ENCODE data around the gene HMGCS1. TPM values are rescaled to one million over a fixed set of nuclear protein-coding genes. Genes with fewer than 3 reads are reported as not detected.

The HMGCS1 gene
- total RNA-seq, 1 experiment from 2014 or later, result 52.8 TPM

DNA sequence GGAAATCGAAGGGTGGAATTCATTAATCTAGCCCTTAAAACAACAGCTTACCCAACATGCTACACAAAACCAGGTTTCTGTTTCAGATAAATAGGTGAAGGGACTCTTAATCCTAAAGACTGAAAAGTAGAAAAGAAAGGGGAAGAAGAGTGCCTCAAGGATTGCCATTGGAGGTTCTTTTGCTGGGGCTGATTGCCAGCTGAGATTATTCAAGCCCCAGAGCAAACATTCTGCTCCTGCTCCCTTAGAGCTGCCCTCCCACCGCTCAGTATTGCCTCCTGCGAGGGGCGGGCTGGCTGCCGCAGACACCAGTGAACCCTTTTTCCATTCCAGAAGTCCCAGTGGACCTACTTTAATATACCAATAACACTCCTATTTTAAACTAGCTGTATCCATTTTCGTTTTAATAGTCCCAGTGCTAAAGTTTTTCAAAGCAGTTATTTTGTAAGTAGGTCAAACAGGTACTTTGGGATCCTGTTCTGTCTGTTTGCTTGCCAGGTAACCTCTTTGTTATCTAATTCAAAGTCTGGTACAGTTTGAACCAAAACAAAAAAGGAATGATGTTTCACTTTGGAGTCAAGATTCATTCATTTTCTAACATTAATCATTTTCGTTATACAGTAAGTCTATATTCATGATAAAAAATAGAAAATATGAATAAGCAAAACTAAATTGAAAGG lies 38.6 kb downstream of the HMGCS1 start:
- no peak for DNase-seq (ENCODE audit: low read depth, low spot score)
- no peaks in the 10 kb centered on the region for H3K79me2 ChIP-seq (ENCODE audit: insufficient read depth, low read length)
- ChIA-PET RAD21 (ENCODE audit: low non-redundant PET in 1 of 2, low total read pairs in 2 of 2, uncharacterized antibody in 2 of 2, unreplicated experiment in 2 of 2) (no interaction called here), POLR2A (no interaction called here), CTCF (no interaction called here)
- H3K9ac ChIP-seq (ENCODE audit: low read length), result no peak overlapping the region
- H3K36me3 ChIP-seq (ENCODE audit: control insufficient read depth in 1 of 2, insufficient read depth in 2 of 2, low read length in 2 of 2), result no peaks in the 10 kb centered on the region
- no TSS peak for BruUV-seq (replicated peaks)
- no peak overlapping the region for H3K4me3 ChIP-seq (replicated peaks in 1 of 2; ENCODE audit: low read depth in 1 of 2, low read length in 2 of 2)
- no peak overlapping the region for H3K4me2 ChIP-seq (ENCODE audit: low read length)
- no peak for ATAC-seq
- H2AFZ ChIP-seq (ENCODE audit: low read depth, low read length, poor library complexity, severe bottlenecking), result no peak overlapping the region
- H4K20me1 ChIP-seq (ENCODE audit: insufficient read depth), result no peaks in the 10 kb centered on the region; the same call in 1 of the 2 replicates
- intact Hi-C loops (cut with micrococcal nuclease), result no loop called here
- TF ChIP-seq YY1 (IDR thresholded peaks at IDR 0.05; ENCODE audit: extremely low read depth, insufficient replicate concordance, low read depth, low read length), result no peak
- no peak for TF ChIP-seq CEBPB (IDR thresholded peaks at IDR 0.05; ENCODE audit: low read depth)
- TF ChIP-seq EGR1 (IDR thresholded peaks at IDR 0.05; ENCODE audit: low read depth), result no peak
- no peak for TF ChIP-seq EZH2 (IDR thresholded peaks at IDR 0.05)
- TF ChIP-seq SIN3A (IDR thresholded peaks at IDR 0.05; ENCODE audit: low read depth), result no peak
- no peak for TF ChIP-seq REST (IDR thresholded peaks at IDR 0.05; ENCODE audit: low read depth)
- no peak for TF ChIP-seq ELF1 (IDR thresholded peaks at IDR 0.05; ENCODE audit: borderline replicate concordance, low read depth)
- TF ChIP-seq SRF (IDR thresholded peaks at IDR 0.05; ENCODE audit: low read depth), result no peak
- TF ChIP-seq, protein P1, sequence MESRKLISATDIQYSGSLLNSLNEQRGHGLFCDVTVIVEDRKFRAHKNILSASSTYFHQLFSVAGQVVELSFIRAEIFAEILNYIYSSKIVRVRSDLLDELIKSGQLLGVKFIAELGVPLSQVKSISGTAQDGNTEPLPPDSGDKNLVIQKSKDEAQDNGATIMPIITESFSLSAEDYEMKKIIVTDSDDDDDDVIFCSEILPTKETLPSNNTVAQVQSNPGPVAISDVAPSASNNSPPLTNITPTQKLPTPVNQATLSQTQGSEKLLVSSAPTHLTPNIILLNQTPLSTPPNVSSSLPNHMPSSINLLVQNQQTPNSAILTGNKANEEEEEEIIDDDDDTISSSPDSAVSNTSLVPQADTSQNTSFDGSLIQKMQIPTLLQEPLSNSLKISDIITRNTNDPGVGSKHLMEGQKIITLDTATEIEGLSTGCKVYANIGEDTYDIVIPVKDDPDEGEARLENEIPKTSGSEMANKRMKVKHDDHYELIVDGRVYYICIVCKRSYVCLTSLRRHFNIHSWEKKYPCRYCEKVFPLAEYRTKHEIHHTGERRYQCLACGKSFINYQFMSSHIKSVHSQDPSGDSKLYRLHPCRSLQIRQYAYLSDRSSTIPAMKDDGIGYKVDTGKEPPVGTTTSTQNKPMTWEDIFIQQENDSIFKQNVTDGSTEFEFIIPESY (IDR thresholded peaks at IDR 0.05; ENCODE audit: extremely low read depth, insufficient replicate concordance, low read length), result no peak
- no peak for TF ChIP-seq RAD21 (IDR thresholded peaks at IDR 0.05; ENCODE audit: low read depth)
- TF ChIP-seq EZH2phosphoT487 (IDR thresholded peaks at IDR 0.05; ENCODE audit: borderline replicate concordance), result no peak
- no peak for TF ChIP-seq ZFX (IDR thresholded peaks at IDR 0.05)
- TF ChIP-seq CBX3 (IDR thresholded peaks at IDR 0.05; ENCODE audit: low read depth), result no peak
- TF ChIP-seq FOSL1 (IDR thresholded peaks at IDR 0.05; ENCODE audit: low read depth), result no peak
- TF ChIP-seq POLR2A (IDR thresholded peaks at IDR 0.05; ENCODE audit: borderline replicate concordance, extremely low read depth, insufficient read depth, insufficient read length), result no peak
- TF ChIP-seq, protein P2, sequence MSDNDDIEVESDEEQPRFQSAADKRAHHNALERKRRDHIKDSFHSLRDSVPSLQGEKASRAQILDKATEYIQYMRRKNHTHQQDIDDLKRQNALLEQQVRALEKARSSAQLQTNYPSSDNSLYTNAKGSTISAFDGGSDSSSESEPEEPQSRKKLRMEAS (IDR thresholded peaks at IDR 0.05), result no peak
- no peaks in the 10 kb centered on the region for H3K9me3 ChIP-seq (ENCODE audit: control insufficient read depth in 1 of 2, insufficient read depth in 1 of 2, low read depth in 1 of 2, low read length in 2 of 2)
- H3K4me1 ChIP-seq (ENCODE audit: control insufficient read depth in 1 of 2, insufficient read depth in 2 of 2, low read length in 2 of 2), result no peaks in the 10 kb centered on the region
- no peaks in the 10 kb centered on the region for H3K9me2 ChIP-seq (ENCODE audit: insufficient read depth)
- H3K27ac ChIP-seq (ENCODE audit: low read depth, low read length), result no peak overlapping the region
- no peaks in the 10 kb centered on the region for H3K27me3 ChIP-seq (ENCODE audit: insufficient read depth, low read length)

Data from HCT116 (cell line).